WERI-Rb-1 (cell line): ENCODE data around the gene PLCG1.

ENCODE experiments used
- DNase-seq: peaks from one replicate; pipeline ENCODE4 v3.0.0-alpha.2; 2020
- H3K27ac ChIP-seq: fragments of 250-450 bp; sonication (Bioruptor Pico); 2 replicates; pipeline ENCODE4 v1.5.1; 2020; ENCODE audit warnings: mild to moderate bottlenecking, moderate library complexity
- H3K27me3 ChIP-seq: fragments of 250-450 bp; sonication (Bioruptor Pico); 2 replicates; pipeline ENCODE4 v1.5.1; 2021; ENCODE audit warnings: mild to moderate bottlenecking, low read depth, moderate library complexity; ENCODE audit not compliant: insufficient read depth, severe bottlenecking
- H3K36me3 ChIP-seq: fragments of 250-450 bp; sonication (Bioruptor Pico); 2 replicates; pipeline ENCODE4 v1.5.1; 2020; ENCODE audit warnings: mild to moderate bottlenecking, moderate library complexity
- H3K4me3 ChIP-seq: 2 replicates; pipeline ENCODE4 v1.5.1; 2011; ENCODE audit warnings: low read depth, mild to moderate bottlenecking, control low read depth, low read length
- H3K9me3 ChIP-seq: fragments of 250-450 bp; sonication (Bioruptor Pico); 2 replicates; pipeline ENCODE4 v1.5.1; 2021; ENCODE audit warnings: mild to moderate bottlenecking, moderate library complexity; ENCODE audit not compliant: severe bottlenecking
- TF ChIP-seq, protein P1 (sequence below): IDR thresholded peaks from 2 replicates; pipeline ENCODE4 v1.5.1; 2011; ENCODE audit warnings: low read depth, mild to moderate bottlenecking, control low read depth, inconsistent platforms, low read length

PLCG1 gene

DNA sequence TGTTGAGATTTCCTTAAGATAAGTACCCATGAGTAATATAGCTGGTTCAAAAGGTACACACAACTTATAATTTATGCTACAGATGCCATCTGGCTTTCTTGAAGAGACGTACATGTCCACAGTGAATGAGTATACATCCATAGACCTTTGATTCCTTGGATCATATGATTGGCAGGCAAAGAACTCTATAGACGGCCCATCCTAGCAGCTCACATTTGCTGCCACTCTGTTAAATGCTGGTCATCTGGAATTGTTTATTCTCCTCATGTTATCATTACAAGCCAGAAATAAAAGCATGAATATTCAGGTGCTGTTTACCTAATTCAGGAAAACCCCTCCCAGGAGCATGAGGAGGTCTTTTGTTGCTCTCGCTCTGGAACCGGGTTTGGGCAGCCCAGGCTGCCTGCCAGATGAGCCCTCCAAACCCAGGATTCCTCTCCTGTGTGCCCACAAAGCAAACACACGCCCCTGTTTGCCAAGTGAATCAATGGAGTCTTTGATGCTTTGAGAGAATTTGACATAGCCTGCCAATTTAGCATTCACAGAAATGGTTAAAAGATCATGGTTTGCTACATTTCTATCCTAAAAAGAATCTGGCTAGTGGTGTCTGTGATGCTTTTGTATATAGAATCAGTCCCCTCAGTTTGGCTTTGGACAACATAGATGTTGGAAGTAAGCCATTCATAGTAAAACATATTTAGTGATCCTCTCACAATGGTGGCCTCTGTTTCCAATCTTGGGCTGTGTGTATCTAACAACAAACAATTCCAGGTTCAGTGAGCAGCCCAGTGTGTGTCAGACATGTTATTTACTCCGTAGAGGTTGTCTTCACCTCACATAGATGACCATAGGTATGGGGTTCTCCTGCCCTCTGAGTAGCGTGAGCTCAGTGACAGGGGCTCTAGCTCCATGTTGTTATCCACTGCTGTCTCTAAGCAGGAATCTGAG, 17.5 kb upstream of the PLCG1 start:
- TF ChIP-seq, protein P1, sequence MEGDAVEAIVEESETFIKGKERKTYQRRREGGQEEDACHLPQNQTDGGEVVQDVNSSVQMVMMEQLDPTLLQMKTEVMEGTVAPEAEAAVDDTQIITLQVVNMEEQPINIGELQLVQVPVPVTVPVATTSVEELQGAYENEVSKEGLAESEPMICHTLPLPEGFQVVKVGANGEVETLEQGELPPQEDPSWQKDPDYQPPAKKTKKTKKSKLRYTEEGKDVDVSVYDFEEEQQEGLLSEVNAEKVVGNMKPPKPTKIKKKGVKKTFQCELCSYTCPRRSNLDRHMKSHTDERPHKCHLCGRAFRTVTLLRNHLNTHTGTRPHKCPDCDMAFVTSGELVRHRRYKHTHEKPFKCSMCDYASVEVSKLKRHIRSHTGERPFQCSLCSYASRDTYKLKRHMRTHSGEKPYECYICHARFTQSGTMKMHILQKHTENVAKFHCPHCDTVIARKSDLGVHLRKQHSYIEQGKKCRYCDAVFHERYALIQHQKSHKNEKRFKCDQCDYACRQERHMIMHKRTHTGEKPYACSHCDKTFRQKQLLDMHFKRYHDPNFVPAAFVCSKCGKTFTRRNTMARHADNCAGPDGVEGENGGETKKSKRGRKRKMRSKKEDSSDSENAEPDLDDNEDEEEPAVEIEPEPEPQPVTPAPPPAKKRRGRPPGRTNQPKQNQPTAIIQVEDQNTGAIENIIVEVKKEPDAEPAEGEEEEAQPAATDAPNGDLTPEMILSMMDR, result no peak

DNA sequence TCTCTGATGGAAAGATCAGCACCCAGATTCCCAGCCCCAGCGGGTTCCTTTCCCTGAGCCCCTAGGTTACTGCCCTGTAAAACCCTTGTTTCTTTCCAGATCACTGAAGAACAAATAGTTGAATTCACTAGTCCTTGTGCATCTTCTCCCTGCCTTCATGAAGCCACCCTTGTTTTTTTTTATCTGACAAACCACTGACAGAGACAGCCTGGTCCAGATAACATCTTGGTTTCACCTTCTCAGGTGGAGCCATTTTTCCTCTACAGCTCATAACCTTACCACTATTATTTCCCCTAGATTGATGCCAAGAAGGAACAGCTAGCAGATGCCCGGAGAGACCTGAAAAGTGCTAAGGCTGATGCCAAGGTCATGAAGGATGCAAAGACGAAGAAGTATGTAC, 15.9 kb upstream of the PLCG1 start:
- DNase-seq, result no peak
- H3K4me3 ChIP-seq, result no peak overlapping the region
- H3K9me3 ChIP-seq, result no peaks in the 10 kb centered on the region
- peaks cover 81% of the 10 kb centered on the region for H3K36me3 ChIP-seq
- H3K27me3 ChIP-seq, result no peaks in the 10 kb centered on the region
- TF ChIP-seq, protein P1, result no peak
- H3K27ac ChIP-seq, result no peak overlapping the region

More for the DNA sequence above, 17.5 kb upstream of the PLCG1 start:
- Histone ChIP-seq H3K4me3 (no peak overlapping the region), H3K36me3 (peaks cover 81% of the 10 kb centered on the region), H3K9me3 (no peaks in the 10 kb centered on the region), H3K27ac (no peak overlapping the region), H3K27me3 (no peaks in the 10 kb centered on the region)
- DNase-seq, result no peak

DNA sequence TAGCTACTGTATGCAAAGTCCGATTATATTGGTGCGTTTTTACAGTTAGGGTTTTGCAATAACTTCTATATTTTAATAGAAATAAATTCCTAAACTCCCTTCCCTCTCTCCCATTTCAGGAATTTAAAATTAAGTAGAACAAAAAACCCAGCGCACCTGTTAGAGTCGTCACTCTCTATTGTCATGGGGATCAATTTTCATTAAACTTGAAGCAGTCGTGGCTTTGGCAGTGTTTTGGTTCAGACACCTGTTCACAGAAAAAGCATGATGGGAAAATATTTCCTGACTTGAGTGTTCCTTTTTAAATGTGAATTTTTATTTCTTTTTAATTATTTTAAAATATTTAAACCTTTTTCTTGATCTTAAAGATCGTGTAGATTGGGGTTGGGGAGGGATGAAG, 13.7 kb upstream of the PLCG1 start:
- H3K36me3 ChIP-seq, result peaks cover 66% of the 10 kb centered on the region
- no peak overlapping the region for H3K27ac ChIP-seq
- no peak for DNase-seq
- H3K4me3 ChIP-seq, result no peak overlapping the region
- no peaks in the 10 kb centered on the region for H3K27me3 ChIP-seq
- TF ChIP-seq, protein P1, result no peak
- no peaks in the 10 kb centered on the region for H3K9me3 ChIP-seq

- Histone ChIP-seq H3K27ac (no peak overlapping the region), H3K27me3 (no peaks in the 10 kb centered on the region), H3K9me3 (no peaks in the 10 kb centered on the region), H3K36me3 (peaks cover 58% of the 10 kb centered on the region), H3K4me3 (no peak overlapping the region)
- TF ChIP-seq, protein P1, result no peak
- no peak for DNase-seq
Measured at GRCh38 chr20:41124451-41125094, 12.8 kb upstream of the PLCG1 start.

DNA sequence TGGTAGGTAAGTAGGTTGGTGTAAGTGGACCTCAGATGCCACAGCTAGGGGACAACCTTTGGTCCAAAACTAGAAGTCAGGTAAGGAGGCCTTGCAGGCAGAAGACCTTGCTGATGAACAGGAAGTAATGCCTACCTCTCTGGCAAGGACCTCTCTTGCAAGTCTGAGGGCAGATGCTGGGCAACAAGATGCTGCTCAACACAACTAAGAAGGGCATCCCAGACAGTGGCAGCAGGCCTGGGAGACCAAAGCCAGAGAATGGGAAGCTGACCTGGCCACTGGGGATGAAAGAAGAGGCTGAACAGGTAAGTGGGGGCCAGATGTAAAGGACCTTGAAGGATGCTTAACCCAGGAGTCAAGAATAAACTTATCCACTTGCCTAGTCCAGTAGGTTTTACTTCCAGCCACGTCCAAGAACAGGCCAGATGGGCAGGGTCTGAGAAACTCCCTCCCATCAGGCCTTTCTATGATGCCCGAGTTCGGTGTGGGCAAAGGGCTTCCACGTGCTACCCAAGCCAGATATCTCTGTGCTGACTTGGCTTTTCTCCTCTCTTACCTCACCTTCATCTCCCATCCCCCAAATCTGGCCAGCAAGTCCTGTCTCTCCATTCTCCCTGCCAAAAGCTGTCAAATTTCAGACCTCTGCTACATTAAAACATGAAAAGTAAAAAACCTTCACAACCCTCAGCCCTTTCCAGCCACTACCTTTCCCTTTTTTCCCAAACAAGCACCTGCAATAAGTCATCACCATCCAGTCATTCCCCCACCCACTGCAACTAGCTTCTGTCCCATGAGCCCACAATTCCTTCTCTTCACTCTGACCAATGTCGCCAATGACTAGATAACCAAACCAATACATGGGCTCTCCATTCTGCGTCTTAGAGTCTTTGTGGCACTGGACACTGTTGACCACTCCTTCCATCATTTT, 11.5 kb upstream of the PLCG1 start:
- H3K36me3 ChIP-seq, result peaks cover 50% of the 10 kb centered on the region
- H3K9me3 ChIP-seq, result no peaks in the 10 kb centered on the region
- H3K27ac ChIP-seq, result no peak overlapping the region
- H3K27me3 ChIP-seq, result no peaks in the 10 kb centered on the region
- TF ChIP-seq, protein P1, result no peak
- no peak for DNase-seq
- no peak overlapping the region for H3K4me3 ChIP-seq
